ENCODE data around the gene FNDC4. TPM values are rescaled to one million over a fixed set of nuclear protein-coding genes. Genes with fewer than 3 reads are reported as not detected.

The FNDC4 gene
- polyA plus RNA-seq, 3 donors = not detected

DNA sequence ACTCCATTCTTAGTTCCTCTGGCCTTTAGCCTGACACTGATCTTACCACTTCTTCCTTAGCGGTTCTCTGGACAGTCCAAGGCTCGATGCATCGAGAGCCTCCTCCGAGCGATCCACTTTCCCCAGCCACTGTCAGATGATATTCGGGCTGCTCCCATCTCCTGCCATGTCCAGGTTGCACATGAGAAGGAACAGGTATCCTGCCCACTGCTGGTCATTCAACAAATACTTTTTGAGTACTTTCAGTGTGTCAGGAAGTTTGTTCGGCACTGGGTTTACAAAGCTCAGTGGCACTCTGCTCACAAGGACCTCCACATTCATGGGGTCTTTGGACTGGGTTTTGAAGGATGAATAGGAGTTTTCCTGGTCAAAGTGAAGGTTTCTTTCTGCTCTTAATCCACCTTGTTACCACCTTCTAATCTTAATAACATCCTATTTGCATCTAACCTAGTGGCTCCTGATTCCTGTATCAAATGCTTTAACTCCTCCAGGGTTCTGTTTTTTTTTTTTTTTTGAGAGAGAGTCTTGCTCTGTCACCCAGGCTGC, 27.5 kb upstream of the FNDC4 start:
- H3K36me3 ChIP-seq (replicated peaks in 1 of 2; ENCODE audit: control insufficient read depth in 1 of 2, insufficient read depth in 2 of 2, low read length in 2 of 2) = no peaks in the 10 kb centered on the region
- H2AFZ ChIP-seq (ENCODE audit: insufficient read depth, low read depth, low read length, poor library complexity, severe bottlenecking) = no peak overlapping the region
- TF ChIP-seq, protein P1, sequence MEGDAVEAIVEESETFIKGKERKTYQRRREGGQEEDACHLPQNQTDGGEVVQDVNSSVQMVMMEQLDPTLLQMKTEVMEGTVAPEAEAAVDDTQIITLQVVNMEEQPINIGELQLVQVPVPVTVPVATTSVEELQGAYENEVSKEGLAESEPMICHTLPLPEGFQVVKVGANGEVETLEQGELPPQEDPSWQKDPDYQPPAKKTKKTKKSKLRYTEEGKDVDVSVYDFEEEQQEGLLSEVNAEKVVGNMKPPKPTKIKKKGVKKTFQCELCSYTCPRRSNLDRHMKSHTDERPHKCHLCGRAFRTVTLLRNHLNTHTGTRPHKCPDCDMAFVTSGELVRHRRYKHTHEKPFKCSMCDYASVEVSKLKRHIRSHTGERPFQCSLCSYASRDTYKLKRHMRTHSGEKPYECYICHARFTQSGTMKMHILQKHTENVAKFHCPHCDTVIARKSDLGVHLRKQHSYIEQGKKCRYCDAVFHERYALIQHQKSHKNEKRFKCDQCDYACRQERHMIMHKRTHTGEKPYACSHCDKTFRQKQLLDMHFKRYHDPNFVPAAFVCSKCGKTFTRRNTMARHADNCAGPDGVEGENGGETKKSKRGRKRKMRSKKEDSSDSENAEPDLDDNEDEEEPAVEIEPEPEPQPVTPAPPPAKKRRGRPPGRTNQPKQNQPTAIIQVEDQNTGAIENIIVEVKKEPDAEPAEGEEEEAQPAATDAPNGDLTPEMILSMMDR (IDR thresholded peaks at IDR 0.05) = no peak
- Mint-ChIP-seq H3K4me1 (no peaks in the 10 kb centered on the region), H3K9me3 (peaks cover 0 to 3% (median 0%) of the 10 kb centered on the region in 7 donors), H3K27ac (no peak overlapping the region), H3K36me3 (no peaks in the 10 kb centered on the region), H3K4me3 (no peak overlapping the region), H3K27me3 (ENCODE audit: low read depth in 3 of 3) (peaks cover 0 to 6% (median 1%) of the 10 kb centered on the region in 3 donors)
- no peak overlapping the region for H3K27ac ChIP-seq (ENCODE audit: low read depth in 1 of 2, low read length in 2 of 2)
- no peak overlapping the region for H3K4me2 ChIP-seq (replicated peaks; ENCODE audit: extremely low read depth, low read length, poor library complexity, severe bottlenecking)
- H3K9ac ChIP-seq (ENCODE audit: insufficient read depth, low read length, poor library complexity, severe bottlenecking) = no peak overlapping the region
- H3K4me1 ChIP-seq (ENCODE audit: control insufficient read depth in 1 of 2, insufficient read depth in 2 of 2, low read length in 2 of 2) = no peaks in the 10 kb centered on the region
- H3K27me3 ChIP-seq (ENCODE audit: control insufficient read depth in 2 of 2, insufficient read depth in 2 of 2, low read length in 2 of 2) = peaks cover 0 to 2% of the 10 kb centered on the region in 2 donors
- H3K4me3 ChIP-seq (replicated peaks in 1 of 3; ENCODE audit: low read depth in 2 of 3, low read length in 3 of 3) = no peak overlapping the region
- intact Hi-C loops (cut with micrococcal nuclease) = no loop called here
- no peaks in the 10 kb centered on the region for H3K79me2 ChIP-seq (ENCODE audit: insufficient read depth, low read length)
- WGBS (ENCODE audit: insufficient coverage) = 94% methylated on average over 6 of the region's 7 CpGs
- H3K9me3 ChIP-seq (replicated peaks in 1 of 2; ENCODE audit: control insufficient read depth in 1 of 2, insufficient read depth in 1 of 2, low read length in 2 of 2) = no peaks in the 10 kb centered on the region
- H4K20me1 ChIP-seq (ENCODE audit: insufficient read depth, low read length) = no peaks in the 10 kb centered on the region
- no peak for DNase-seq

DNA sequence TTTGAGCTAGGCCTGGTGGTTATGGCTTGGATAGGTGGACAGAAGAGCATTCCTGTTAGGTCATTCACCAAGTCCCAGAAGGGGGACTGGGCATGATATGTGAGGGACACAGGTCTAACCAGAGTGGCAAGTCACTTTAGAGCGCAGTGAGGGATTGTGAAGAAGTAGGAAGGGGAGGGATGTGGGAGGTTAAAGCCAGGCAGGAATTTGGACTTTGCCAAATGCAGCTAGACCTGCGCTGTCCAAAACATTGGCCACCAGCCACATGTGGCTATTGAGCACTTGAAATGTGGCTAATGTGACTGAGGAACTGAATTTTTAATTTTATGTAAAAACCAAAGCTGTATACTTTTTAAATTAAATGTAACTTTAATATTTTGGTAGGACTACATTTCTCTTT, 25.3 kb upstream of the FNDC4 start:
- Histone ChIP-seq H3K9me3 (replicated peaks in 1 of 2; ENCODE audit: control insufficient read depth in 1 of 2, insufficient read depth in 1 of 2, low read length in 2 of 2) (no peaks in the 10 kb centered on the region), H3K4me3 (replicated peaks in 1 of 3; ENCODE audit: low read depth in 2 of 3, low read length in 3 of 3) (no peak overlapping the region), H3K9ac (ENCODE audit: insufficient read depth, low read length, poor library complexity, severe bottlenecking) (no peak overlapping the region), H2AFZ (ENCODE audit: insufficient read depth, low read depth, low read length, poor library complexity, severe bottlenecking) (no peak overlapping the region), H4K20me1 (ENCODE audit: insufficient read depth, low read length) (no peaks in the 10 kb centered on the region), H3K4me2 (replicated peaks; ENCODE audit: extremely low read depth, low read length, poor library complexity, severe bottlenecking) (no peak overlapping the region), H3K27me3 (ENCODE audit: control insufficient read depth in 2 of 2, insufficient read depth in 2 of 2, low read length in 2 of 2) (no peaks in the 10 kb centered on the region), H3K4me1 (ENCODE audit: control insufficient read depth in 1 of 2, insufficient read depth in 2 of 2, low read length in 2 of 2) (no peaks in the 10 kb centered on the region), H3K27ac (ENCODE audit: low read depth in 1 of 2, low read length in 2 of 2) (no peak overlapping the region), H3K36me3 (replicated peaks in 1 of 2; ENCODE audit: control insufficient read depth in 1 of 2, insufficient read depth in 2 of 2, low read length in 2 of 2) (no peaks in the 10 kb centered on the region), H3K79me2 (ENCODE audit: insufficient read depth, low read length) (no peaks in the 10 kb centered on the region)
- H3K27ac Mint-ChIP-seq = no peak overlapping the region
- intact Hi-C loops (cut with micrococcal nuclease) = no loop called here
- H3K4me1 Mint-ChIP-seq = no peaks in the 10 kb centered on the region
- H3K9me3 Mint-ChIP-seq = peaks cover 0 to 3% (median 0%) of the 10 kb centered on the region in 7 donors
- DNase-seq = no peak
- peaks cover 0 to 1% (median 0%) of the 10 kb centered on the region in 3 donors for H3K27me3 Mint-ChIP-seq (ENCODE audit: low read depth in 3 of 3)
- TF ChIP-seq, protein P1 (IDR thresholded peaks at IDR 0.05) = no peak
- no peak overlapping the region for H3K4me3 Mint-ChIP-seq
- no peaks in the 10 kb centered on the region for H3K36me3 Mint-ChIP-seq
- WGBS (ENCODE audit: insufficient coverage) = 92% methylated on average over 1 of the region's 2 CpGs

Data from CD14-positive monocyte (primary cell).